ENCODE results near the gene PIK3R5.

DNA sequence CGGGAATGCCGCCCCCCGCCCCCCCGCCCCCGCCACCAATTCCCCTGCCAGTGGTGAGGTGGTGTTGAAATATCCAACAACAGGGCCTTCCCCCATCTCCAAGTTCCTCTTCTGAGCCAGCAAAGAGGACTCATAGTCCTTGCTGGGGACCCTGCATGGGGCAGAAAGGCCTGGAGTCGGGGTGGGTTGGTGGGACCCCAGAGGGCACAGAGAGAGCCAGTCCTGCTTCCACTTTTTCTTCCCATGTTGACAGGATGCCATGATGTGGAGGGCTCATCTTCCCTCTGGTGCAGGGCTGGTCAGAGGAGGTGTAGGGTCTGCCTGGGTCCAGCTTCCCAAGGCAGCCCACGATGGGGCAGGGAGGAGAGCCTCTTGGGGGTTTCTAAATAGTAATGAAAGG is 49.0 kb downstream of the PIK3R5 start:
- TF ChIP-seq, protein P1, sequence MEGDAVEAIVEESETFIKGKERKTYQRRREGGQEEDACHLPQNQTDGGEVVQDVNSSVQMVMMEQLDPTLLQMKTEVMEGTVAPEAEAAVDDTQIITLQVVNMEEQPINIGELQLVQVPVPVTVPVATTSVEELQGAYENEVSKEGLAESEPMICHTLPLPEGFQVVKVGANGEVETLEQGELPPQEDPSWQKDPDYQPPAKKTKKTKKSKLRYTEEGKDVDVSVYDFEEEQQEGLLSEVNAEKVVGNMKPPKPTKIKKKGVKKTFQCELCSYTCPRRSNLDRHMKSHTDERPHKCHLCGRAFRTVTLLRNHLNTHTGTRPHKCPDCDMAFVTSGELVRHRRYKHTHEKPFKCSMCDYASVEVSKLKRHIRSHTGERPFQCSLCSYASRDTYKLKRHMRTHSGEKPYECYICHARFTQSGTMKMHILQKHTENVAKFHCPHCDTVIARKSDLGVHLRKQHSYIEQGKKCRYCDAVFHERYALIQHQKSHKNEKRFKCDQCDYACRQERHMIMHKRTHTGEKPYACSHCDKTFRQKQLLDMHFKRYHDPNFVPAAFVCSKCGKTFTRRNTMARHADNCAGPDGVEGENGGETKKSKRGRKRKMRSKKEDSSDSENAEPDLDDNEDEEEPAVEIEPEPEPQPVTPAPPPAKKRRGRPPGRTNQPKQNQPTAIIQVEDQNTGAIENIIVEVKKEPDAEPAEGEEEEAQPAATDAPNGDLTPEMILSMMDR (IDR thresholded peaks at IDR 0.05): no peak
- no peak for TF ChIP-seq EZH2phosphoT487 (IDR thresholded peaks at IDR 0.05)
